ENCODE data around the gene ARHGAP6. TPM values are rescaled to one million over a fixed set of nuclear protein-coding genes. Genes with fewer than 3 reads are reported as not detected.

The ARHGAP6 gene
- total and polyA plus RNA-seq, 2 donors from 2014 or later, result 6.0 to 20.4 TPM

- DNase-seq (no peak), FAIRE-seq (no peak)
- Histone ChIP-seq H3K9ac (ENCODE audit: low read length in 3 of 3) (no peak overlapping the region), H3K27me3 (ENCODE audit: control insufficient read depth, insufficient read depth, low read length) (no peaks in the 10 kb centered on the region), H3K4me1 (ENCODE audit: control insufficient read depth in 2 of 3, insufficient read depth in 2 of 3, low read depth in 1 of 3, low read length in 3 of 3) (no peaks in the 10 kb centered on the region), H3K27ac (ENCODE audit: low read depth in 2 of 2, low read length in 2 of 2) (no peak overlapping the region), H3K4me3 (ENCODE audit: low read length in 3 of 3) (no peak overlapping the region), H3K36me3 (ENCODE audit: control insufficient read depth in 2 of 3, insufficient read depth in 3 of 3, low read length in 3 of 3) (no peaks in the 10 kb centered on the region), H3K9me3 (ENCODE audit: control insufficient read depth in 2 of 3, insufficient read depth in 1 of 3, low read length in 3 of 3) (no peaks in the 10 kb centered on the region)
- TF ChIP-seq, protein P1, sequence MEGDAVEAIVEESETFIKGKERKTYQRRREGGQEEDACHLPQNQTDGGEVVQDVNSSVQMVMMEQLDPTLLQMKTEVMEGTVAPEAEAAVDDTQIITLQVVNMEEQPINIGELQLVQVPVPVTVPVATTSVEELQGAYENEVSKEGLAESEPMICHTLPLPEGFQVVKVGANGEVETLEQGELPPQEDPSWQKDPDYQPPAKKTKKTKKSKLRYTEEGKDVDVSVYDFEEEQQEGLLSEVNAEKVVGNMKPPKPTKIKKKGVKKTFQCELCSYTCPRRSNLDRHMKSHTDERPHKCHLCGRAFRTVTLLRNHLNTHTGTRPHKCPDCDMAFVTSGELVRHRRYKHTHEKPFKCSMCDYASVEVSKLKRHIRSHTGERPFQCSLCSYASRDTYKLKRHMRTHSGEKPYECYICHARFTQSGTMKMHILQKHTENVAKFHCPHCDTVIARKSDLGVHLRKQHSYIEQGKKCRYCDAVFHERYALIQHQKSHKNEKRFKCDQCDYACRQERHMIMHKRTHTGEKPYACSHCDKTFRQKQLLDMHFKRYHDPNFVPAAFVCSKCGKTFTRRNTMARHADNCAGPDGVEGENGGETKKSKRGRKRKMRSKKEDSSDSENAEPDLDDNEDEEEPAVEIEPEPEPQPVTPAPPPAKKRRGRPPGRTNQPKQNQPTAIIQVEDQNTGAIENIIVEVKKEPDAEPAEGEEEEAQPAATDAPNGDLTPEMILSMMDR (IDR thresholded peaks at IDR 0.05; ENCODE audit: borderline replicate concordance, extremely low read depth, insufficient read depth), result no peak
- intact Hi-C loops (cut with DNase I), result no loop called here
Observed at GRCh38 chrX:11702965-11703631, 37.4 kb upstream of the ARHGAP6 start.

DNA sequence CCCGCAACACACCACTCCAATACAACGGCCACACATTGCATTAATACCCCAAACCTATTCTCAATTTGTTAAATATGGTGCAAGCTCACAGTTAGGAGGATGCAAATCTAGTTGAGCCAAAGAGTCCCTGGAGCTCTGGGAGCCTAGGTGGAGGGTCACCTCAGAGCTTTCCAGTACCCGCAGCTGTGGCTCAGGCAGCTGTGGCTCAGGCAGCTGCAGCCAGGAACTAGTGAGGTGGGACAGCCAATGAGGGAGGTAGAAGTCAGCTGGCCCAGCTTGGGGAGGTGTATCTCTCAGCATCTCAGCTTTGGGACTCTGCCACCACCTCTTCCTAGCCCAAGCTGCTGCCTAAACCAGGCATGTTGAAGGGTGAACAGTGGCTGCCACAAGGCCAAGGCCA, 36.7 kb upstream of the ARHGAP6 start:
- DNase-seq, result no peak

DNA sequence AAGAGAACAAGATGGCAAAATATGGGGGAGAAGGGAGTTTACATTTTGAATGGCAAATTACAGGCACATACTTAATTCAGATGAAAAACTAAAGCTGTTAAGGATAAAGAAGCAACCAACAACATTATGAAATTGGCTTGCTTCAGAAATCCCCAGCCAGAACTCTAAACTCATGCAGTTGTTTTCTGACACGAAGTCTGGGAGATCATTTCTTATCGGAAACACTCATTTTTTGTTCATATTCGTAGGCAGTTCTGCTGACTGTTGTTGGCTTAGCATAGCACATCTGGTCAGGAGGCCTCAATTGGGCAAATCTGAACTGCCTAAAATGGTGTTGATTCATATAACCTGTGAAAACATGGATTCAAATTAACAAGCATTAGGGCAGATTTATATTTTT, 33.0 kb upstream of the ARHGAP6 start:
- Histone ChIP-seq H3K27me3 (ENCODE audit: control insufficient read depth, insufficient read depth, low read length) (no peaks in the 10 kb centered on the region), H3K4me3 (ENCODE audit: low read length in 3 of 3) (no peak overlapping the region), H3K4me1 (ENCODE audit: control insufficient read depth in 2 of 3, insufficient read depth in 2 of 3, low read depth in 1 of 3, low read length in 3 of 3) (no peaks in the 10 kb centered on the region), H3K9me3 (ENCODE audit: control insufficient read depth in 2 of 3, insufficient read depth in 1 of 3, low read length in 3 of 3) (no peaks in the 10 kb centered on the region), H3K9ac (ENCODE audit: low read length in 3 of 3) (no peak overlapping the region), H3K27ac (ENCODE audit: low read depth in 2 of 2, low read length in 2 of 2) (no peak overlapping the region), H3K36me3 (ENCODE audit: control insufficient read depth in 2 of 3, insufficient read depth in 3 of 3, low read length in 3 of 3) (no peaks in the 10 kb centered on the region)
- FAIRE-seq (no peak), DNase-seq (no peak)
- TF ChIP-seq, protein P1 (IDR thresholded peaks at IDR 0.05; ENCODE audit: borderline replicate concordance, extremely low read depth, insufficient read depth), result no peak
- intact Hi-C loops (cut with DNase I), result no loop called here

More for the DNA sequence above, 36.7 kb upstream of the ARHGAP6 start:
- intact Hi-C loops (cut with DNase I), result no loop called here
- Histone ChIP-seq H3K9me3 (ENCODE audit: control insufficient read depth in 2 of 3, insufficient read depth in 1 of 3, low read length in 3 of 3) (no peaks in the 10 kb centered on the region), H3K9ac (ENCODE audit: low read length in 3 of 3) (no peak overlapping the region), H3K4me1 (ENCODE audit: control insufficient read depth in 2 of 3, insufficient read depth in 2 of 3, low read depth in 1 of 3, low read length in 3 of 3) (no peaks in the 10 kb centered on the region), H3K27ac (ENCODE audit: low read depth in 2 of 2, low read length in 2 of 2) (no peak overlapping the region), H3K27me3 (ENCODE audit: control insufficient read depth, insufficient read depth, low read length) (no peaks in the 10 kb centered on the region), H3K4me3 (ENCODE audit: low read length in 3 of 3) (no peak overlapping the region), H3K36me3 (ENCODE audit: control insufficient read depth in 2 of 3, insufficient read depth in 3 of 3, low read length in 3 of 3) (no peaks in the 10 kb centered on the region)
- no peak for FAIRE-seq
- TF ChIP-seq, protein P1 (IDR thresholded peaks at IDR 0.05; ENCODE audit: borderline replicate concordance, extremely low read depth, insufficient read depth), result no peak

DNA sequence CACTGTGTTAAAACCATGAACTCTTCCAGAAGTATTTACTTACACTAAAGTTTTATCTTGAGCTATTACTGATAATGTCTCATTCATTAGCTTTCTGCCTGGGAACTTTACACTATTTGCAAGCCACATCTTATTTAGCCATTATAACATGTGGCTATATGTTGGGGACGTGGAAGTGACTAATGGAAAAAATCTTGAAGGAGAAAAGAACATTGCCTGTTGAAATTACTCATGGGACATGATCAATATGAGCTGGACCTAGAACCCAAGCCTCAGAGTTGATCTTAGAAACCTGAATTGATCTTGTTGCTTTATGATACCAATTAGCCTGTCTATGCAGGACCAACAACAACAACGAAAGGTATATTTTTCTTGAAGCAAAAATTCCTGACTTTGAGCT, 22.5 kb upstream of the ARHGAP6 start:
- Histone ChIP-seq H3K36me3 (ENCODE audit: control insufficient read depth in 2 of 3, insufficient read depth in 3 of 3, low read length in 3 of 3) (no peaks in the 10 kb centered on the region), H3K4me3 (ENCODE audit: low read length in 3 of 3) (no peak overlapping the region), H3K27ac (ENCODE audit: low read depth in 2 of 2, low read length in 2 of 2) (no peak overlapping the region), H3K9me3 (ENCODE audit: control insufficient read depth in 2 of 3, insufficient read depth in 1 of 3, low read length in 3 of 3) (no peaks in the 10 kb centered on the region), H3K27me3 (ENCODE audit: control insufficient read depth, insufficient read depth, low read length) (no peaks in the 10 kb centered on the region), H3K4me1 (ENCODE audit: control insufficient read depth in 2 of 3, insufficient read depth in 2 of 3, low read depth in 1 of 3, low read length in 3 of 3) (no peaks in the 10 kb centered on the region), H3K9ac (ENCODE audit: low read length in 3 of 3) (no peak overlapping the region)
- DNase-seq, result no peak
- intact Hi-C loops (cut with DNase I), result no loop called here
- FAIRE-seq, result no peak
- TF ChIP-seq, protein P1 (IDR thresholded peaks at IDR 0.05; ENCODE audit: borderline replicate concordance, extremely low read depth, insufficient read depth), result no peak

All from kidney (tissue), 14 donors.